ENCODE measurements around the gene TMTC2.

DNA sequence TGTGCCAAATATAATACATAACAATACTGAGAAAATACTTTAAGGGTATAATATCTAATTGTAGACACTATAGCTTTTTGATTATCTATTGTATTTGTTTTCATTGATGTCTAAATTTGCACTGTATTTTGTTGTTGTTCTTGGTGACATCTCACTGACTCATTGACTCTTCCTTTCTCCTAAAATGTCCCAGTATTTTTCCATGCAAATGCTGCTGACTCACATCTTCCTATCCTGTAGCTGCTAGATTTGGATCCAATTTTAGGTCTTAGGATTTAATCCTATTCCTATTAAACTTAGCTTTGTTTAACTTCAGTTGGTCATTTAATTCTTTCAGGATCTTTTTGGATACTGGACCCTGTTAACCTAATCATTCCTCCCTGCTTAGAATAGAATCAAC is 148.5 kb downstream of the TMTC2 start:
- no peak for TF ChIP-seq CTCF (IDR thresholded peaks at IDR 0.05)
- TF ChIP-seq EZH2 (IDR thresholded peaks at IDR 0.05; ENCODE audit: borderline replicate concordance, insufficient read depth, low read depth, low read length, poor library complexity, severe bottlenecking): no peak

Data from B cell (primary cell).